ENCODE data around the gene CTAG2. TPM values are rescaled to one million over a fixed set of nuclear protein-coding genes. Genes with fewer than 3 reads are reported as not detected.
"Not testable (repeated sequence)": the region's sequence is repeated elsewhere in the genome, so short reads cannot be mapped to it uniquely, and the experiment has no call there.

Gene CTAG2
- total RNA-seq (2022) (not detected in 2 replicates), Bru-seq, nascent RNA (not detected), BruChase-seq, experiment 1, labeled RNA remaining after a 2-hour chase (not detected), BruChase-seq, experiment 2, labeled RNA remaining after a 6-hour chase (not detected)
- long read RNA-seq: 0 reads

GRCh38 chrX:154653413-154653812 is at the start of gene CTAG2:
Gene CTAG2, minus strand, starts transcription at chrX:154653579. Its CDS starts 64 bp downstream, at chrX:154653515.
- H3K27ac Mint-ChIP-seq (ENCODE audit: unreplicated experiment); H3K4me3 Mint-ChIP-seq (ENCODE audit: unreplicated experiment); POLR2A ChIA-PET; H3K4me3 ChIP-seq (ENCODE audit: low read depth, low read length); H3K27me3 Mint-ChIP-seq (ENCODE audit: insufficient read depth, unreplicated experiment); H3K36me3 Mint-ChIP-seq (ENCODE audit: insufficient read depth, unreplicated experiment); BruUV-seq (replicated peaks); H3K9me3 Mint-ChIP-seq (ENCODE audit: unreplicated experiment); intact Hi-C loops (cut with micrococcal nuclease; ENCODE audit: unreplicated experiment); H3K36me3 ChIP-seq (ENCODE audit: control insufficient read depth, insufficient read depth, low read length); CTCF ChIA-PET; H3K4me1 Mint-ChIP-seq (ENCODE audit: low read depth, unreplicated experiment); H3K4me1 ChIP-seq; DNase-seq; H3K9me3 ChIP-seq; H3K27me3 ChIP-seq (replicated peaks; ENCODE audit: control insufficient read depth, insufficient read depth, low read length): not testable (repeated sequence)

- TF ChIP-seq CTCF (IDR thresholded peaks at IDR 0.05; ENCODE audit: insufficient read depth in 1 of 2, low read depth in 1 of 2, low read length in 1 of 2, severe bottlenecking in 1 of 2, unreplicated experiment in 1 of 2): no peak
- ChIA-PET POLR2A (no interaction called here), CTCF (no interaction called here)
- Histone ChIP-seq H3K36me3 (ENCODE audit: control insufficient read depth, insufficient read depth, low read length) (no peaks in the 10 kb centered on the region), H3K9me3 (no peaks in the 10 kb centered on the region), H3K27me3 (replicated peaks; ENCODE audit: control insufficient read depth, insufficient read depth, low read length) (no peaks in the 10 kb centered on the region), H3K4me1 (no peaks in the 10 kb centered on the region), H3K4me3 (ENCODE audit: low read depth, low read length) (no peak overlapping the region)
- Mint-ChIP-seq H3K27ac (ENCODE audit: unreplicated experiment) (no peak overlapping the region), H3K36me3 (ENCODE audit: insufficient read depth, unreplicated experiment) (no peaks in the 10 kb centered on the region), H3K27me3 (ENCODE audit: insufficient read depth, unreplicated experiment) (peaks cover 5% of the 10 kb centered on the region), H3K9me3 (ENCODE audit: unreplicated experiment) (no peaks in the 10 kb centered on the region), H3K4me3 (ENCODE audit: unreplicated experiment) (no peak overlapping the region), H3K4me1 (ENCODE audit: low read depth, unreplicated experiment) (no peaks in the 10 kb centered on the region)
- no TSS peak for BruUV-seq (replicated peaks)
- no peak for DNase-seq
- intact Hi-C loops (cut with micrococcal nuclease; ENCODE audit: unreplicated experiment): no loop called here
Measured at GRCh38 chrX:154698630-154699248, 45.4 kb upstream of the CTAG2 start.

- intact Hi-C loops (cut with micrococcal nuclease; ENCODE audit: unreplicated experiment): no loop called here
- Histone ChIP-seq H3K36me3 (ENCODE audit: control insufficient read depth, insufficient read depth, low read length) (no peaks in the 10 kb centered on the region), H3K4me3 (ENCODE audit: low read depth, low read length) (no peak overlapping the region), H3K4me1 (no peaks in the 10 kb centered on the region), H3K27me3 (replicated peaks; ENCODE audit: control insufficient read depth, insufficient read depth, low read length) (no peaks in the 10 kb centered on the region), H3K9me3 (no peaks in the 10 kb centered on the region)
- CTCF ChIA-PET: no interaction called here
- TF ChIP-seq CTCF (IDR thresholded peaks at IDR 0.05; ENCODE audit: insufficient read depth in 1 of 2, low read depth in 1 of 2, low read length in 1 of 2, severe bottlenecking in 1 of 2, unreplicated experiment in 1 of 2): no peak
- H3K4me1 Mint-ChIP-seq (ENCODE audit: low read depth, unreplicated experiment): no peaks in the 10 kb centered on the region
- no peak overlapping the region for H3K27ac Mint-ChIP-seq (ENCODE audit: unreplicated experiment)
- no peak overlapping the region for H3K4me3 Mint-ChIP-seq (ENCODE audit: unreplicated experiment)
- peaks cover 8% of the 10 kb centered on the region for H3K27me3 Mint-ChIP-seq (ENCODE audit: insufficient read depth, unreplicated experiment)
- no peak for DNase-seq
- no peaks in the 10 kb centered on the region for H3K9me3 Mint-ChIP-seq (ENCODE audit: unreplicated experiment)
- BruUV-seq (replicated peaks): no TSS peak
- POLR2A ChIA-PET: no interaction called here
- no peaks in the 10 kb centered on the region for H3K36me3 Mint-ChIP-seq (ENCODE audit: insufficient read depth, unreplicated experiment)
Measured at GRCh38 chrX:154696676-154697045, 43.3 kb upstream of the CTAG2 start.
